Right forelimb (tissue), 1 donor: ENCODE measurements around the gene TAF3.
A peak's percentile ranks its signal among the peaks of the same experiment; 100 is the strongest.

ENCODE experiments used
- DNase-seq: peaks from one replicate; pipeline ENCODE4 v3.0.0-alpha.2; 2018

TAF3 gene

DNA sequence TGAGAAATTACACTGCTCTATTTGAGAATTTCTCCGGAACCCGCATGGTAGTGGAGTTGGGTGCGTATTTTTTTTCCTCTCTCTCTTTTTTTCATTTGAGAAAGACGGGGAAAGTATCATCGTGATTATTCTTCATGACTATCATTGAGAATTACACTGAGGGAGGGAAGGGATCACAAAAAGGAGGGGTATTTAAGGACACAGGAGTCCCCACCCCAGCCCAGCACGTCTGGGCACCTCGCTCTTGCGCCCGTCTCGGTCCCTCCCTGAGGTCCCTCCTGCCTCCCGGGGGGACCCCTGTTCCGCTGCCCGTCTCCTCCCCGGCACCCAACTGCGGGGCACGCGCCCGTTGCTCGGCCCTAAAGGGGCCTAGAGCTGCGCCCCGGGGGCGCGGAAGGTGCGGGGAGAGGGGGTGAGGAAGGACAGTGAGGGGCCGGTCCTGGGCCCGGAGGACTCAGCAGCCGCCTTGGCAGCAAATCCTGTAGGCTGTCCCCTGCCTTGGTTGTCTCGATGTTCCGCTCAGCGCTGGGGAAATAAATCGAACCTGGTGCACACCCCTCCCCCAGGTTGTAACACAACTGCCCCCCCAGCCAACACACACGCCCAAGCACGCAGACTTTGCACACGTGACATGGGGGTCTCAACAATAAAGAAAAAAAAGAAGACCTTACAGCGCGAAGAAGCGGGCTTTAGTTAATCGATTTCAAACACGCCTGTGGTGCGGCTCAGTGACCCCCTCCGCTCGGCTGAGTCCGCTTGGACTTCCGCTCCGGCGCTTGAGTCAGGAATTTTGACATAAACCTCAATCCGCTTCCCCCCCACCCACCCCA is 217.6 kb downstream of the TAF3 start:
- DNase-seq: no peak

DNA sequence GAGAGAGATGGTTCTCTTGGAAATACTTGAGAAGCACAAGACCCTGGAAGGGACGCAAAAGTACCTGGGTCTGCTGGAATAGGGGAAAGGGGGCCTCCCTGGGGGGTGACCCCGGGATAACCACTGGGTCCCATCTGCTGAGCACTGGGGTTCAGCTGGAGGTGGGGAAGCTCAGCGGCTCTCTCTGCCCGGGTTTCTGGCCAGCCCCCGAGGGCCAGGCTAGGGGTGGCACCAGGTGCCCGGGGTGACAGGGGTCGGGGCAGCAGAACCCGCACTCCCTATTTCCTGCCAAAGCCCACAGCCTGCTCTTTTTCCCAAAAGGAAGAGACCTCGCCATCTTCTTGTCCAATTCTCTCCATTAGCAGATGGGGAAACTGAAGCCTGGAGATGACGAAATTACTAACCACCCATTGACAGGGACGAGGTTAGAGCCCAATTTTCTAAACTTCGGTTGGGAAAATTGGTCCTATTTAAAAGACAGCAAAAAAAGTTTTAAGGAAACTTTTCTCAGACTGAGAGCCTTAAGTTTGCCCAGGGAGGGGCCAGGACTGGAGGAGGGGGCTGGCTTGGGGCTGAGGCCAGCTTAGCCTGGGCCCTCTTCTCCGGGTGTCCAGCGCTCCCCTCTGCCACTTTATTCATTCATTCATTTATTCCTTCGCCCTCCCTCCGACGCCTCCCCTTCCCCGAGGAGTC is 218.3 kb downstream of the TAF3 start:
- no peak for DNase-seq

- no peak for DNase-seq
These were observed 219.0 kb downstream of the TAF3 start for GRCh38 chr10:8037199-8037801.

DNA sequence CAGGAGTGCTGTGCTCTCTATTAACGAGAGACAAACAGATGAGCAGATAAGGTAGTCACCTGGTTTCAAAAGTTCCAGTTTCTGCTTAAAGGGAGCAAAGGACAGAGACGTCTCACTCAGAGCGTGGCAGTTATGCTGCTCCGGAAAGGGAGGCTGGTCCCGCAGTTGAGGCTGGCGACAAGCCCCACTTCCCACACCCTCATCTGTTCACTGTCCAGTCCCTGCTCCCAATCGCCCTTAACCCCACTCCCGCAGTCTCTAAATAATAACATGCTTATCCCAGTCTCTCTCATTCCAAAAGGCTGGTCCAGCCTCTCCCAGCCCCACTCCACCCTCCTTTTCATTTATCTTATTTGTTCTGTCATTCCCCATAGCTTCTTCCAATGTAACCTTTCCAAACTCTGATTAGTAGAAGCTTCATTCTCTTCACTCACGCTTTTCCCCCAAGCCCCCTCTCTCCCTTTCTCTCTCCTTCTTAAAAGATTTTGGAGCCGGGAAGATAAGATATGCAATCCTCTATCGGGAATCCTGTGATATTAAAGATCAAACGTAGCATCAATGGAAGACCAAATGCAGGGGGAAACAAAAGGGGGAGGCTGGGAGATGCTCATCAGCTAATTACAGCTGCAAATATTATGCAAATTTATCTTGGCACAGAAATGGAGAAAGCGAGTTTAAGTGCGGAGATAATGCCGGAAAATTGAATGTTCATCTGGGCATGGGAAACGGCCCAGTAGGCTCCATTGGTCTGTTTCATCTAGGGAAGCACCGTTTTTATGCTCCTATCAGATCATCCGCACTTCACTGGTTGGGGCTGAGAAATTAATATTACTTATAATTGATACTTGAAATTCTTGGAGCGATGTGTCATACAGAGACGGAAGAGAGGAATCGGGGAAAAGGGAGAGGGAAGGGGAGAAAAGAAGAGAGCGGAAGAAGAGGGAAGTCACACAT is 219.9 kb downstream of the TAF3 start:
- no peak for DNase-seq

- DNase-seq: peak; percentile 49
These were observed 221.1 kb downstream of the TAF3 start for GRCh38 chr10:8039321-8039881.

- DNase-seq: no peak
These were observed 222.3 kb downstream of the TAF3 start for GRCh38 chr10:8040651-8041050.

GRCh38 chr10:8041284-8041991 is 223.1 kb downstream of the TAF3 start:
- no peak for DNase-seq

GRCh38 chr10:8041992-8042720 is 223.9 kb downstream of the TAF3 start:
- DNase-seq: no peak

DNA sequence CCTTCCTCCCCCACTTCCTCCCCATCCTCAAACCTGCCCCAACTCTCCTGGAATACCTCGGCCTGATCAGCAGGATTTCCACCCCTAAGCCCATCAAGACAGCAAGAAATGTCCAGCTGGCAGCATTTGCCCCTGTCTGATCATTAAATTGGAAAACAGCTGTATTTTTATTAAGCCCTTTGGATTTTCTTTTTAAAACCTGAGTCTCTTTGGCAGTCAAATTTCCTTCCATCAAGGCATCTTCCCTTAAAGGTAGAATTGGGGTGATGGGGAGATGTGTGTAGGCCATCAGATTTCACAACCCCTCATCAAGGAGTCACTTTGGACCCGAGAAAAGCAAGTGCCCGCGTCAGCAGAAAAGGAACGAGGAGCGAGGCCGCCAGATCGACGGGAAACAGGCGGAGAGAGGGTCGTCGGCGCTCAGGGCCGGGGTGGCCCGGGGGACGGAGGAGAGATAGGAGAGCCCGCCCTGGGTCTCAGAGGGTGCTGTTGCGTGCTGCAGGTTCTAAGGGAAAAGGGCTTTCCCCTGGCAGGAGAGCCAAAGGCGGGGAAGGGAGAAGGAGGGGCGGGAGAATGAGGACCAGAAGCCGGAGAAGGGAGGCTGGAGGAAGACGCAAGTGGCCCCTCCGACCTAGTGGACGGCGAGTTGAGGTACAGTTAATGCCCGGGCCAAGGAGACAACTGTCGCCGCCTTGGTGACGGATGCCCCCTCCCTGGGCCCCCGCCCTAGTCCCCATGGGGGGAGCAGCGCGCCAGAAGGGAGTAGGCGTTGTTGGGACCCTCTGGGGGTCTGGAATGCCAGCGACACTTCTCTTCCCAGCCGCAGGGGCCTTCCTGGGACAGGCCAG is 224.6 kb downstream of the TAF3 start:
- no peak for DNase-seq

DNA sequence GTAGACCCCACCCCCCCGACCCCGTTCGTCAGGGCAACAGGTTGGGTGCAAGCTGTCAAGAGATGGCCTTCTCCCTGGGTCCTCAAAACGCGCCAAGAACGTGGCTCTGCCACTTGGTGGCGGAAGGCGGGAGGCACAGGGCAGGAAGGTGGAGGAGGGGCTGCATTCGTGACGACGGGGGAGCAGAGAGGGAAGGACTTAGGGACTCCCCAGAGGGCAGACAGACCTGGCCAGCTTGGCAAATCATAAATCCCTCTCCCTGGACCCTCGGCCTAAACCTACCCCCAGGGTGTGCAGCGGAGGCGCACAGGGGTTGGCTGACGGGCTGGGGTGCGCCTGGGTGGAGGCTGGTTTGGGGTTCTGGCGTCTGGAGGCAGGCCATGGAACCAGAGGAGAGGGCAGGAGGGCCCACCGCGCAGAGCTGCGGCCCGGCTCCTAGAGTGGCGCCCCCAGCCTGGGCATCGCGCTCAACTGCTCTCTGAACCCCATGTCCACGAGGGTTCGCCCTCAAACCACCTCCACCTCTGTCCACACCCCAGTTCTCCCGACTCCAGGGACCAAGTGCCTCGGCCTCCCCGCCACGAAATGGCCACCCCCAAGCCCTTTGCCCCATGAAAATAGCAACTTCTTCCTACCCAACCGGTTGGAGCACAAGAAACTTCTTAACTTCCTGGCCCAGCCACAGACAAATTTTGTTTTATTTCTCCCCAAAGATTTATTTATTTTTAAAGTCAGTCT is 225.4 kb downstream of the TAF3 start:
- DNase-seq: no peak

DNA sequence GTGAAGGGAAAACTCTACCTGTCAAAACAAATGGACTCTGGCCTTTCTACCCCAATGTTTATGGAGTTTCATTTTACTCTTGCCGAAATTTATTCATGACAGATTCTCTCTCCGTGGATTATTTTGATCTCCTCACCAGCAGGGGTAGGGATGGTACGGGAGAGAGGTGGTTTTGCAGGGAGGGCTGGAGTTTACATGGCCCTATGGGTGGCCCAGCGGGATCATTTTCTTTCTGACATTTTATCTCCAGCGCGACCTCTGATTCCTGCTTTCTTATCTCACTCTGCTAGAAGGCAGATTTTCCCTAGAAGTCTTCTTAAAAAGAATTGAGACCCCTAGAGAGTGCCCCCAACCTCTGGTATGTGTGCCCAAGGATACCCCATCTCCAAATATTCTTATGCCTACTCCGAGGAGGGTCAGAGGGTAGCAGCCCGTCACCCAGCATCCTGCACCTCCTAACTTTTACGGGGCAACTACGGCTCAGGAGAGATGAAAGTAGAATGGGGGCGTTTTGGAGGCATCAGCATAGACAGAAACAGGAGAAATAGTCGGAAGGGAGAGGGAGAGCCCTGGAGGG is 226.1 kb downstream of the TAF3 start:
- DNase-seq: no peak

GRCh38 chr10:8044908-8045725 is 226.8 kb downstream of the TAF3 start:
- no peak for DNase-seq

DNA sequence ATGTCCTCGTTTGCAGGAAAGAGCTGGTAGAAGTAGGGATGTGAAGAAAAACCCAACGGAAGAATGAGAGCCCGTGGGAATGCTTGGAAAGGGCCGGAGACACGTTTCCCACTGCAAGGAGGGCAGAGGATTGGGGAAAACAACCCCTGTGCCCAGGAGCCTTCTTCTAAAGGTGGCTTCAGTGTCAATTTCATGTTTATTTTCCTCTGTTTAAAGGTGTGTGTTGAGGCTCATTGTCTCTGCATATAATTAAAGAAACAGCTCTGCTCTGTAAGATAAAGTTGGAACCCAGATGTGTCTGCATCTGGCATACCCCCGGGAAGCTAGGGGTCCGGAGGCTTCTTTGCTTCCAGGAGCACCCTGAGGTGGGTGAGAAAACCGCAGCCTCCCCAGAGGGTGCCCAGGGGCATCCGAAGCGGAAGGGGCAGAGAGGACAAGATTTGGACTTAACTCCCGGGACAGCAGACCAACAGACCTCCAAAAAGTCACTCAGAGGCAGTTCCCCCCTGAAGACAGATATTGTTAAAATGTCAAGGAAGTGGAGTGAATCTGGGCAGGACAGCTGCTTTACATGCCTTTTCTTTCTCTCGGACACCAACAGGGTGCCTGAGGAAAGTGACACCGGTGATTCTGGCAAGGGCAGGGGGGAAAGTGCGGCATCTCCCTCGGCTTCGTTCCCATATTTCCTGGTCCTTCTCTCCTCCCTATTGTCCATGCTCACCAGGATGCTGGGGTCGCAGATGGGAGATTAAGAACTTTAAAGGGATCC is 227.6 kb downstream of the TAF3 start:
- no peak for DNase-seq

- DNase-seq: no peak
These were observed 229.4 kb downstream of the TAF3 start for GRCh38 chr10:8047452-8048280.

- DNase-seq: no peak
These were observed 230.1 kb downstream of the TAF3 start for GRCh38 chr10:8048281-8049008.
